Left forelimb (tissue), 1 donor: Measurements from ENCODE around the gene ZHX3.

Experiments used
- DNase-seq: peaks from one replicate; pipeline ENCODE4 v3.0.0-alpha.2; 2018; ENCODE audit warnings: low spot score

Gene ZHX3

GRCh38 chr20:41150664-41151063 is 166.9 kb downstream of the ZHX3 start:
- DNase-seq = no peak

- DNase-seq = no peak
Observed at GRCh38 chr20:41148942-41149341, 168.6 kb downstream of the ZHX3 start.

- DNase-seq = no peak
Observed at GRCh38 chr20:41147767-41148191, 169.8 kb downstream of the ZHX3 start.

- no peak for DNase-seq
Observed at GRCh38 chr20:41145821-41146620, 171.5 kb downstream of the ZHX3 start.

GRCh38 chr20:41145317-41145716 is 172.2 kb downstream of the ZHX3 start:
- DNase-seq = no peak

- DNase-seq = no peak
Observed at GRCh38 chr20:41143354-41143753, 174.2 kb downstream of the ZHX3 start.

GRCh38 chr20:41142919-41143318 is 174.6 kb downstream of the ZHX3 start:
- no peak for DNase-seq

GRCh38 chr20:41142245-41142644 is 175.3 kb downstream of the ZHX3 start:
- no peak for DNase-seq

GRCh38 chr20:41141153-41141815 is 176.2 kb downstream of the ZHX3 start:
- DNase-seq = no peak

- DNase-seq = no peak
Observed at GRCh38 chr20:41140226-41141133, 177.1 kb downstream of the ZHX3 start.

- DNase-seq = no peak
Observed at GRCh38 chr20:41139227-41140093, 178.1 kb downstream of the ZHX3 start.

- no peak for DNase-seq
Observed at GRCh38 chr20:41138475-41139226, 178.9 kb downstream of the ZHX3 start.

GRCh38 chr20:41137614-41138474 is 179.7 kb downstream of the ZHX3 start:
- DNase-seq = peak; percentile 90

GRCh38 chr20:41136680-41137613 is 180.6 kb downstream of the ZHX3 start, which contains the start of gene PLCG1:
PLCG1 (plus strand) TSS chr20:41137543; CDS start chr20:41137642, 99 bp downstream.
- DNase-seq = peak; percentile 96

GRCh38 chr20:41135888-41136679 is 181.4 kb downstream of the ZHX3 start:
- peak; percentile 65 for DNase-seq

- no peak for DNase-seq
Observed at GRCh38 chr20:41135187-41135887, 182.2 kb downstream of the ZHX3 start.
